GM21529 (cell line): ENCODE measurements around the gene CEACAM5.
"Not testable (repeated sequence)": the region's sequence is repeated elsewhere in the genome, so short reads cannot be mapped to it uniquely, and the experiment has no call there.

ENCODE experiments used
- ATAC-seq: cut with Tn5 transposase; IDR thresholded peaks from one replicate; pipeline ENCODE4 v1.9.1; 2021; ENCODE audit not compliant: unreplicated experiment

CEACAM5 gene

GRCh38 chr19:41700381-41701195 is 7.8 kb upstream of the CEACAM5 start:
- ATAC-seq: no peak

- no peak for ATAC-seq
These were observed 6.9 kb upstream of the CEACAM5 start for GRCh38 chr19:41701401-41702075.

- no peak for ATAC-seq
These were observed 6.2 kb upstream of the CEACAM5 start for GRCh38 chr19:41702171-41702651.

- ATAC-seq: no peak
These were observed 4.7 kb upstream of the CEACAM5 start for GRCh38 chr19:41703602-41704293.

GRCh38 chr19:41705393-41706174 is 2.8 kb upstream of the CEACAM5 start:
- ATAC-seq: no peak

GRCh38 chr19:41706741-41707501 is 1.5 kb upstream of the CEACAM5 start:
- no peak for ATAC-seq

- no peak for ATAC-seq
These were observed 969 bp upstream of the CEACAM5 start for GRCh38 chr19:41707502-41707812.

- no peak for ATAC-seq
These were observed 505 bp upstream of the CEACAM5 start for GRCh38 chr19:41707871-41708371.

GRCh38 chr19:41709516-41709915 is 1.1 kb downstream of the CEACAM5 start:
- not testable (repeated sequence) for ATAC-seq

GRCh38 chr19:41709951-41710645 is 1.7 kb downstream of the CEACAM5 start:
- no peak for ATAC-seq

- ATAC-seq: no peak
These were observed 3.2 kb downstream of the CEACAM5 start for GRCh38 chr19:41711376-41712261.

GRCh38 chr19:41714598-41714997 is 6.2 kb downstream of the CEACAM5 start:
- ATAC-seq: no peak

GRCh38 chr19:41718761-41719160 is 10.3 kb downstream of the CEACAM5 start:
- ATAC-seq: no peak

GRCh38 chr19:41720103-41720502 is 11.7 kb downstream of the CEACAM5 start:
- no peak for ATAC-seq

- ATAC-seq: no peak
These were observed 18.1 kb downstream of the CEACAM5 start for GRCh38 chr19:41726493-41726892.

- no peak for ATAC-seq
These were observed 25.7 kb downstream of the CEACAM5 start for GRCh38 chr19:41734156-41734555.

- ATAC-seq: no peak
These were observed 26.2 kb downstream of the CEACAM5 start for GRCh38 chr19:41734585-41734984.

GRCh38 chr19:41735071-41735600 is 26.7 kb downstream of the CEACAM5 start:
- ATAC-seq: no peak
